ENCODE results near the gene KCTD14. TPM values are rescaled to one million over a fixed set of nuclear protein-coding genes. Genes with fewer than 3 reads are reported as not detected.

The KCTD14 gene
- total and polyA plus RNA-seq, 2 of the 8 experiments (the other 6 are each of a cell fraction or from before 2014, with no cell fraction given), result 21.6 to 24.9 TPM

DNA sequence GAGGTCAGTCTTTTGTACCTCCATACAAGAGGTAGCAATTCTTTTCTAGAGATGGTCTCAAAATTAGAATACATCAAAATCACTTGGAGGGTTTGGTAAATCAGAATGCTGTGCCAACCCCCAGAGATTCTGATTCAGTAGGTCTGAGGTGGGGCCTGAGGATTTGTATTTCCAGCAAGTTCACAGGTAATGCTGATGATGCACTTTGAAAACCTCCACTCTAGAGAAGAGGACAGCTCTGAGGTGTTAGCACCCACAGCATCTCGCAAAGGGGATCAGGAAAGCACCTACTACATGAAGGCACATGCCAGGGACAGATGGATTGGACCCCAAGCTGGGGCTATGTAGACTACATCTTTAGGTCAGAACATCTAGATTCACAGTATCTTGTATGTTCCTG is 7.2 kb downstream of the KCTD14 start:
- no peak overlapping the region for H3K4me2 ChIP-seq (ENCODE audit: insufficient read depth in 1 of 2, low read depth in 2 of 2, low read length in 2 of 2)
- no peak for TF ChIP-seq CTBP2 (IDR thresholded peaks at IDR 0.05; ENCODE audit: borderline replicate concordance, insufficient read depth, insufficient read length, low read length)
- TF ChIP-seq, protein P1, sequence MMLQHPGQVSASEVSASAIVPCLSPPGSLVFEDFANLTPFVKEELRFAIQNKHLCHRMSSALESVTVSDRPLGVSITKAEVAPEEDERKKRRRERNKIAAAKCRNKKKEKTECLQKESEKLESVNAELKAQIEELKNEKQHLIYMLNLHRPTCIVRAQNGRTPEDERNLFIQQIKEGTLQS (IDR thresholded peaks at IDR 0.05; ENCODE audit: insufficient read depth, low read depth, low read length), result no peak
- no peak for TF ChIP-seq JUND (IDR thresholded peaks at IDR 0.05; ENCODE audit: low read length)
- no peak for TF ChIP-seq CHD1 (IDR thresholded peaks at IDR 0.05; ENCODE audit: low read depth, low read length)
- TF ChIP-seq HDAC2 (IDR thresholded peaks at IDR 0.05; ENCODE audit: borderline replicate concordance in 1 of 2, low read depth in 2 of 2, low read length in 2 of 2), result no peak
- TF ChIP-seq, protein P2, sequence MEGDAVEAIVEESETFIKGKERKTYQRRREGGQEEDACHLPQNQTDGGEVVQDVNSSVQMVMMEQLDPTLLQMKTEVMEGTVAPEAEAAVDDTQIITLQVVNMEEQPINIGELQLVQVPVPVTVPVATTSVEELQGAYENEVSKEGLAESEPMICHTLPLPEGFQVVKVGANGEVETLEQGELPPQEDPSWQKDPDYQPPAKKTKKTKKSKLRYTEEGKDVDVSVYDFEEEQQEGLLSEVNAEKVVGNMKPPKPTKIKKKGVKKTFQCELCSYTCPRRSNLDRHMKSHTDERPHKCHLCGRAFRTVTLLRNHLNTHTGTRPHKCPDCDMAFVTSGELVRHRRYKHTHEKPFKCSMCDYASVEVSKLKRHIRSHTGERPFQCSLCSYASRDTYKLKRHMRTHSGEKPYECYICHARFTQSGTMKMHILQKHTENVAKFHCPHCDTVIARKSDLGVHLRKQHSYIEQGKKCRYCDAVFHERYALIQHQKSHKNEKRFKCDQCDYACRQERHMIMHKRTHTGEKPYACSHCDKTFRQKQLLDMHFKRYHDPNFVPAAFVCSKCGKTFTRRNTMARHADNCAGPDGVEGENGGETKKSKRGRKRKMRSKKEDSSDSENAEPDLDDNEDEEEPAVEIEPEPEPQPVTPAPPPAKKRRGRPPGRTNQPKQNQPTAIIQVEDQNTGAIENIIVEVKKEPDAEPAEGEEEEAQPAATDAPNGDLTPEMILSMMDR (IDR thresholded peaks at IDR 0.05; ENCODE audit: control extremely low read depth in 1 of 3, insufficient read depth in 1 of 3, low read depth in 1 of 3, low read length in 3 of 3), result no peak
- TF ChIP-seq YY1 (IDR thresholded peaks at IDR 0.05; ENCODE audit: low read depth, low read length), result no peak
- TF ChIP-seq TEAD4 (IDR thresholded peaks at IDR 0.05; ENCODE audit: low read depth, low read length), result no peak
- TF ChIP-seq MAFK (IDR thresholded peaks at IDR 0.05; ENCODE audit: low read depth, low read length), result no peak
- TF ChIP-seq RAD21 (IDR thresholded peaks at IDR 0.05 in 1 of 2, conservative IDR thresholded peaks at IDR 0.05 in 1 of 2; ENCODE audit: low read depth in 2 of 2, low read length in 2 of 2), result no peak

More for the DNA sequence above, 7.2 kb downstream of the KCTD14 start:
- Histone ChIP-seq H2BK12ac (ENCODE audit: low read depth, low read length) (no peak overlapping the region), H3K56ac (replicated peaks; ENCODE audit: insufficient read length, low read depth, low read length) (no peak overlapping the region), H2BK20ac (ENCODE audit: low read length) (no peak overlapping the region), H3K9me3 (ENCODE audit: insufficient read depth in 2 of 2, low read depth in 1 of 2, low read length in 1 of 2) (no peaks in the 10 kb centered on the region), H3K4ac (replicated peaks; ENCODE audit: insufficient read length, low read depth, low read length) (no peak overlapping the region), H3K79me2 (ENCODE audit: control insufficient read depth in 1 of 2, insufficient read depth in 2 of 2, low read length in 2 of 2) (no peaks in the 10 kb centered on the region), H4K5ac (ENCODE audit: insufficient read length, low read depth, low read length) (no peak overlapping the region), H3K23ac (ENCODE audit: insufficient read length) (no peak overlapping the region), H3K18ac (ENCODE audit: extremely low read depth, low read length) (no peak overlapping the region), H3K23me2 (ENCODE audit: low read depth, low read length) (no peaks in the 10 kb centered on the region), H3K4me3 (ENCODE audit: extremely low read depth in 1 of 4, insufficient read depth in 2 of 4, low read depth in 3 of 4, low read length in 4 of 4) (no peak overlapping the region), H2BK120ac (replicated peaks; ENCODE audit: low read depth, low read length) (no peak overlapping the region), H2BK5ac (ENCODE audit: low read depth, low read length) (no peak overlapping the region), H4K20me1 (replicated peaks in 1 of 2; ENCODE audit: control insufficient read depth in 1 of 2, insufficient read depth in 2 of 2, low read length in 2 of 2) (no peaks in the 10 kb centered on the region), H3K9ac (replicated peaks in 1 of 4; ENCODE audit: extremely low read depth in 1 of 4, low read depth in 3 of 4, low read length in 3 of 4) (no peak overlapping the region), H3K4me1 (replicated peaks in 1 of 4; ENCODE audit: control insufficient read depth in 3 of 4, insufficient read depth in 4 of 4, low read length in 3 of 4) (peaks cover 0 to 6% (median 3%) of the 10 kb centered on the region in 4 experiments; a peak in 3 of 7 replicates), H3K27ac (ENCODE audit: low read depth, low read length) (no peak overlapping the region), H4K91ac (replicated peaks; ENCODE audit: insufficient read length, low read length) (no peak overlapping the region), H3K79me1 (ENCODE audit: low read depth, low read length) (no peaks in the 10 kb centered on the region; the same call in 1 of the 2 replicates), H3K27me3 (replicated peaks in 1 of 4; ENCODE audit: control insufficient read depth in 3 of 4, extremely low read depth in 1 of 4, insufficient read depth in 3 of 4, low read length in 3 of 4) (no peaks in the 10 kb centered on the region), H3K14ac (ENCODE audit: insufficient read length) (no peak overlapping the region), H3K36me3 (ENCODE audit: control insufficient read depth in 2 of 4, insufficient read depth in 4 of 4, low read length in 3 of 4) (peaks cover 6 to 12% (median 10%) of the 10 kb centered on the region in 4 experiments; a peak in 6 of 8 replicates), H2AFZ (ENCODE audit: low read length) (no peak overlapping the region), H2AK5ac (ENCODE audit: low read depth, low read length) (no peak overlapping the region), H4K8ac (ENCODE audit: extremely low read depth, insufficient read depth, low read length) (no peak overlapping the region), H2BK15ac (ENCODE audit: low read length) (no peak overlapping the region)
- ChIA-PET CTCF (ENCODE audit: partially characterized antibody) (interaction anchor here (1.1 to 1.7 kb wide), 3 partner anchors 16 to 30 kb away, joined by 3 to 6 read pairs (median 4); no protein-coding TSS in a partner anchor), POLR2A (ENCODE audit: partially characterized antibody) (interaction anchor here (0.7 kb wide), 1 partner anchor 21 kb away, joined by 3 read pairs; the partner anchor contains the start of gene INTS4)
- no peak for FAIRE-seq
- DNase-seq (ENCODE audit: low read depth in 1 of 2, low spot score in 2 of 2), result no peak
- 95% methylated on average over 1 of the region's 1 CpG; no CpG with 5 or more reads in 1 of the 2 experiments for WGBS, 2 experiments (ENCODE audit: extremely low coverage in 1 of 2, insufficient coverage in 1 of 2, insufficient read length in 1 of 2, insufficient replicate concordance in 2 of 2, low coverage in 1 of 2, low lambda C conversion rate in 2 of 2, missing lambda C conversion rate in 1 of 2)
